ENCODE measurements around the gene NLRP7. TPM values are rescaled to one million over a fixed set of nuclear protein-coding genes. Genes with fewer than 3 reads are reported as not detected.

NLRP7 gene
- total and polyA plus RNA-seq, 2 donors (not counting 1 experiment from before 2014, with no cell fraction given), result 0.07 to 0.13 TPM

- CTCF ChIA-PET, result no interaction called here
- ATAC-seq (ENCODE audit: low read depth) (no peak), DNase-seq (no peak)
- Mint-ChIP-seq H3K4me1 (no peaks in the 10 kb centered on the region), H3K9me3 (ENCODE audit: insufficient read depth) (peaks cover 4% of the 10 kb centered on the region), H3K4me3 (no peak overlapping the region), H3K27me3 (peaks cover 8% of the 10 kb centered on the region), H3K27ac (no peak overlapping the region)
- no peaks in the 10 kb centered on the region for H4K20me1 ChIP-seq (ENCODE audit: control insufficient read depth, insufficient read depth, low read length, poor library complexity, severe bottlenecking)
- H3K9ac ChIP-seq (ENCODE audit: low read length), result no peak overlapping the region
- TF ChIP-seq EZH2 (IDR thresholded peaks at IDR 0.05; ENCODE audit: borderline replicate concordance, insufficient read depth, low read depth, low read length, poor library complexity, severe bottlenecking) (no peak), CTCF (IDR thresholded peaks at IDR 0.05) (no peak)
- no peaks in the 10 kb centered on the region for H3K79me2 ChIP-seq (ENCODE audit: control insufficient read depth, insufficient read depth, low read length)
- no peak overlapping the region for H3K4me3 ChIP-seq (ENCODE audit: control extremely low read depth in 1 of 5, extremely low read depth in 1 of 5, insufficient read depth in 1 of 5, low read depth in 2 of 5, low read length in 4 of 5)
- H3K4me1 ChIP-seq (ENCODE audit: control insufficient read depth in 2 of 2, insufficient read depth in 2 of 2, low read length in 2 of 2), result no peaks in the 10 kb centered on the region
- H3K27ac ChIP-seq (ENCODE audit: low read length in 2 of 2), result no peak overlapping the region
- H3K9me3 ChIP-seq (ENCODE audit: control extremely low read depth in 1 of 3, control insufficient read depth in 2 of 3, insufficient read depth in 1 of 3, low read length in 2 of 3), result peaks cover 2 to 47% (median 16%) of the 10 kb centered on the region in 3 donors
- no peak overlapping the region for H3K4me2 ChIP-seq (replicated peaks; ENCODE audit: low read depth, low read length, poor library complexity, severe bottlenecking)
- POLR2A ChIA-PET, result no interaction called here
- H2AFZ ChIP-seq (ENCODE audit: insufficient read depth, low read depth, low read length, poor library complexity, severe bottlenecking), result no peak overlapping the region
- peaks cover 0 to 3% (median 0%) of the 10 kb centered on the region in 4 experiments for H3K27me3 ChIP-seq (replicated peaks in 1 of 4; ENCODE audit: control extremely low read depth in 1 of 4, control insufficient read depth in 3 of 4, insufficient read depth in 4 of 4, low read length in 3 of 4)
- 100% methylated on average over 1 of the region's 2 CpGs for WGBS (ENCODE audit: insufficient coverage)
- no peaks in the 10 kb centered on the region for H3K36me3 ChIP-seq (replicated peaks in 1 of 2; ENCODE audit: control extremely low read depth in 1 of 2, control insufficient read depth in 1 of 2, extremely low read depth in 1 of 2, insufficient read depth in 2 of 2, low read length in 1 of 2)
- intact Hi-C loops (cut with micrococcal nuclease), result no loop called here
Measured at GRCh38 chr19:54928299-54928698, 19.0 kb downstream of the NLRP7 start.

GRCh38 chr19:54923276-54923675 lies 24.1 kb downstream of the NLRP7 start:
- peaks cover 0 to 5% (median 2%) of the 10 kb centered on the region in 4 experiments for H3K27me3 ChIP-seq (replicated peaks in 1 of 4; ENCODE audit: control extremely low read depth in 1 of 4, control insufficient read depth in 3 of 4, insufficient read depth in 4 of 4, low read length in 3 of 4)
- peaks cover 2% of the 10 kb centered on the region for H3K9me3 Mint-ChIP-seq (ENCODE audit: insufficient read depth)
- H3K4me1 ChIP-seq (ENCODE audit: control insufficient read depth in 2 of 2, insufficient read depth in 2 of 2, low read length in 2 of 2), result no peaks in the 10 kb centered on the region
- H2AFZ ChIP-seq (ENCODE audit: insufficient read depth, low read depth, low read length, poor library complexity, severe bottlenecking), result no peak overlapping the region
- H3K27me3 Mint-ChIP-seq, result peaks cover 18% of the 10 kb centered on the region
- no peak overlapping the region for H3K4me3 Mint-ChIP-seq
- H3K4me2 ChIP-seq (replicated peaks; ENCODE audit: low read depth, low read length, poor library complexity, severe bottlenecking), result no peak overlapping the region
- H3K9me3 ChIP-seq (ENCODE audit: control extremely low read depth in 1 of 3, control insufficient read depth in 2 of 3, insufficient read depth in 1 of 3, low read length in 2 of 3), result peaks cover 0 to 28% (median 9%) of the 10 kb centered on the region in 3 donors
- H3K27ac Mint-ChIP-seq, result no peak overlapping the region
- H3K4me1 Mint-ChIP-seq, result no peaks in the 10 kb centered on the region
- POLR2A ChIA-PET, result no interaction called here
- H3K27ac ChIP-seq (ENCODE audit: low read length in 2 of 2), result no peak overlapping the region
- H3K9ac ChIP-seq (ENCODE audit: low read length), result no peak overlapping the region
- TF ChIP-seq EZH2 (IDR thresholded peaks at IDR 0.05; ENCODE audit: borderline replicate concordance, insufficient read depth, low read depth, low read length, poor library complexity, severe bottlenecking), result no peak
- no peak for TF ChIP-seq CTCF (IDR thresholded peaks at IDR 0.05)
- H3K36me3 ChIP-seq (replicated peaks in 1 of 2; ENCODE audit: control extremely low read depth in 1 of 2, control insufficient read depth in 1 of 2, extremely low read depth in 1 of 2, insufficient read depth in 2 of 2, low read length in 1 of 2), result no peaks in the 10 kb centered on the region
- CTCF ChIA-PET, result no interaction called here
- ATAC-seq (ENCODE audit: low read depth) (no peak), DNase-seq (no peak)
- no peaks in the 10 kb centered on the region for H3K79me2 ChIP-seq (ENCODE audit: control insufficient read depth, insufficient read depth, low read length)
- no peak overlapping the region for H3K4me3 ChIP-seq (ENCODE audit: control extremely low read depth in 1 of 5, extremely low read depth in 1 of 5, insufficient read depth in 1 of 5, low read depth in 2 of 5, low read length in 4 of 5)
- intact Hi-C loops (cut with micrococcal nuclease), result no loop called here
- H4K20me1 ChIP-seq (ENCODE audit: control insufficient read depth, insufficient read depth, low read length, poor library complexity, severe bottlenecking), result no peaks in the 10 kb centered on the region
- WGBS (ENCODE audit: insufficient coverage), result 89% methylated on average over 6 of the region's 9 CpGs
